ENCODE results near the gene ZBTB40.

Gene ZBTB40

DNA sequence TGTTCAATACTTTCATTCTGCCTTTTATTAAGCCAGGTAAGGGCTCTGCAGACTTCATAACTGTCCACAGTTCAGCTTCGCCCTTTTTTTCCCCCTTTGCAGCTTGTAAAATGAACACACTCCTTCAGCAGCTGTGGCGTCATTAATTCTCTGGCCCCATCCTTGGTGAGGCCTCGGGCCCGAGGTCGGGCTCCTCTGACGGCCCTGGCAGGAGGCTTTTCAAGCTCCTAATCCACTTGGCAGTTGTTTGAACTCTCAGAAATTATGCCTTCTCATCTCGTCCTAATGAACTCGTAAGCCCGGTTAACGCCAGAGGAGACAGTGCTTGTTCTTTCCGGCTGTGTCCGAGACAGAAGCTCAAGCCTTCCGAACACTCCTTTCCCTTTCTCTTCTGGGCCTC is 93.5 kb downstream of the ZBTB40 start:
- TF ChIP-seq, protein P1, sequence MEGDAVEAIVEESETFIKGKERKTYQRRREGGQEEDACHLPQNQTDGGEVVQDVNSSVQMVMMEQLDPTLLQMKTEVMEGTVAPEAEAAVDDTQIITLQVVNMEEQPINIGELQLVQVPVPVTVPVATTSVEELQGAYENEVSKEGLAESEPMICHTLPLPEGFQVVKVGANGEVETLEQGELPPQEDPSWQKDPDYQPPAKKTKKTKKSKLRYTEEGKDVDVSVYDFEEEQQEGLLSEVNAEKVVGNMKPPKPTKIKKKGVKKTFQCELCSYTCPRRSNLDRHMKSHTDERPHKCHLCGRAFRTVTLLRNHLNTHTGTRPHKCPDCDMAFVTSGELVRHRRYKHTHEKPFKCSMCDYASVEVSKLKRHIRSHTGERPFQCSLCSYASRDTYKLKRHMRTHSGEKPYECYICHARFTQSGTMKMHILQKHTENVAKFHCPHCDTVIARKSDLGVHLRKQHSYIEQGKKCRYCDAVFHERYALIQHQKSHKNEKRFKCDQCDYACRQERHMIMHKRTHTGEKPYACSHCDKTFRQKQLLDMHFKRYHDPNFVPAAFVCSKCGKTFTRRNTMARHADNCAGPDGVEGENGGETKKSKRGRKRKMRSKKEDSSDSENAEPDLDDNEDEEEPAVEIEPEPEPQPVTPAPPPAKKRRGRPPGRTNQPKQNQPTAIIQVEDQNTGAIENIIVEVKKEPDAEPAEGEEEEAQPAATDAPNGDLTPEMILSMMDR (IDR thresholded peaks at IDR 0.05; ENCODE audit: low read depth, low read length): no peak
- H3K4me3 ChIP-seq (ENCODE audit: low read depth, low read length): no peak overlapping the region

DNA sequence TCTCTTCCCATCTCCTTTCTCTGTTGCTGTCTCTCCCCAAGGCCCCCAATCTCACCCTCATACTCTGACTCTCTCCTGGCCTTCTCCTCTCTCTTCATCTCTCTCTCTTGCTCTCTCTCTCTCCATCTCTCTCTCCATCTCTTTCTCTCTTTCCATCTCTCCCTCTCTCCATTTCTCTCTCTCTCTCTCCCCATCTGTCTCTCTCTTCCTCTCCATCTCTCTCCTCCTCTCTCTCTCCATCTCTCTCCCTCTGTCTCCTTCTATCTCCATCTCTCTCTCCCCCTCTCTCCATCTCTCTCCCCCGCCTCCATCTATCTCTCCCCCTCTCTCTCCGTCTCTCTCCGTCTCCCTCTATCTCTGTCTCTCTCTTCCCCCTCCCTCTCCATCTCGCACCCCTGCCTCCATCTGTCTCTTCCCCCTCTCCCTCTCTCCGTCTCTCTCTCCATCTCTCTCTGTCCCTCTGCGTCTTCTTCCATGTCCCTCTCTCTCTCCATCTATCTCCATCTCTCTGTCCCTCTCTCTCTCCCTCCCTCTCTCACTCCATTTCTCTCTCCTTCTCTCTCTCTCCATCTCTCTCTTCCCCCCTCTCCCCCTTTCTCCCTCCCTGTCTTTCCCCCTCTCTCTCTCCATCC is 95.7 kb downstream of the ZBTB40 start:
- TF ChIP-seq, protein P1 (IDR thresholded peaks at IDR 0.05; ENCODE audit: low read depth, low read length): no peak

DNA sequence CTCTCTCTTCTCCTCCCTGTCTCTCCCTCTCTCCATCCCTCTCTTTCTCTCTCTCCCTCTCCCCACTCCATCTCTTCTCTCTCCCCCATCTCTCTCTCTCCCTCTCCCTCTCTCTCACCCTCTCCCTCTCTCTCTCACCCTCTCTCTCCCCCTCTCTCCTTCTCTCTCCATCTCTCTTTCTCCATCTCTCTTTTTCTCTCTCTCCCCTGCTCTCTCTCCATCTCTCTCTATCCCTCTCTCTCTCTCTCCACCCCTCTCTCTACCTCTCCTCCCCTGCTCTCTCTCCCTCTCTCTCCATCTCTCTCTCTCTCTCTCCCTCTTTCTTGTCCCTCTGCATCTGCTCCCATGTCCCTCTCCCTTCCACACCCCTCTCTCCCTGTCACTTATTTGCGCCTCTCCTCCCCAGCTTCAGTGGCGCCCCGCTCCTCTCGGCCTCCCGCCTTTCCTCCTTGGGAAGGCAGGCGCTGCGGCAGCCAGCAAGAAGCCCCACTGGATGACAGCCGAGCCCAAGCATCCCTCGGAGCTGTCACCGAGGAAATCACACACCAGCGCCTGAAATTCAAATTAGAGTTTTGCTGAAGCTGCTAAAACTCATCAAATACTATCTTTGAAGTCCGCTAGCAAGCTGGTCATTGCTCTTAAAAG is 96.3 kb downstream of the ZBTB40 start:
- TF ChIP-seq, protein P1 (IDR thresholded peaks at IDR 0.05; ENCODE audit: low read depth, low read length): no peak
- H3K4me3 ChIP-seq (ENCODE audit: low read depth, low read length): no peak overlapping the region

More for the DNA sequence above, 95.7 kb downstream of the ZBTB40 start:
- H3K4me3 ChIP-seq (ENCODE audit: low read depth, low read length): no peak overlapping the region

DNA sequence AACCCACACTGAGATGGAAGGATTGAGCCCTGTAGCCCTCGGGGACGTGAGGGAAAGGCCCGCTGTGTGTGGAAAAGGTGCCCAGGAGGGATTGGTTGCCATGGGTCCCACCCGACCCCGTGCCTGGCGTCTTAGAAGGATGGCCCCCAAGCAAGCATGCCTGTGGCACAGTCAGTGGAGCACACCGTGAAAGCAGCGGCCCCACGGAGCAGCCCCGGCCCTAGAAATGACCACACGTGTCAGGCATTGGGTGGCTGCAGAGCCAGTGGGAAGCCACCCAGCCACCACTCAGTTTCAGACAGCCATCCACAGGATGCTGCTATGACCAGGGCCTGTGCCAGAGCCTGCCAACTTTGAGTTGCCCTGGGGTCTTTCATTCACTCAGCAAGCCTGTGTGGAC is 98.4 kb downstream of the ZBTB40 start:
- no peak overlapping the region for H3K4me3 ChIP-seq (ENCODE audit: low read depth, low read length)
- TF ChIP-seq, protein P1 (IDR thresholded peaks at IDR 0.05; ENCODE audit: low read depth, low read length): no peak

DNA sequence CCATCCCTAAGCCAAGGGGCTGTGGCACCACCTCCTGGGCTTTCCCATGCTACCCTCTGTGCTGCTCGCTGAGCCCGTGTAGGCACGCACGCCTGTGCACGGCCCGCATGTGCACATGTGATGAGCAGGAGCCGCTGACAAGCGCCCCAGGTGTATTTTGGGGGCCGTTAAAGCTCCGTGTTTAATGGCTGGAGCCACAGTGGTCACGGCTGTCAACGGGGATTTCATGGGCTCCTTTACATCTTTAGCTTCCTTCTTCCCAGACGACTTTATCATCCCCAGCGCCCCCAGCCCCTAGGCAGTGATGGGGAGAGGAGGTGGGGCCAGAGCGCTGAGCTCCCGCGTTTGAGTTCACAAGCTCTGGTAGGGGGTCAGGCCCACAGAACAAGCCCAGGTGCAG is 99.9 kb downstream of the ZBTB40 start:
- TF ChIP-seq, protein P1 (IDR thresholded peaks at IDR 0.05; ENCODE audit: low read depth, low read length): no peak
- no peak overlapping the region for H3K4me3 ChIP-seq (ENCODE audit: low read depth, low read length)

DNA sequence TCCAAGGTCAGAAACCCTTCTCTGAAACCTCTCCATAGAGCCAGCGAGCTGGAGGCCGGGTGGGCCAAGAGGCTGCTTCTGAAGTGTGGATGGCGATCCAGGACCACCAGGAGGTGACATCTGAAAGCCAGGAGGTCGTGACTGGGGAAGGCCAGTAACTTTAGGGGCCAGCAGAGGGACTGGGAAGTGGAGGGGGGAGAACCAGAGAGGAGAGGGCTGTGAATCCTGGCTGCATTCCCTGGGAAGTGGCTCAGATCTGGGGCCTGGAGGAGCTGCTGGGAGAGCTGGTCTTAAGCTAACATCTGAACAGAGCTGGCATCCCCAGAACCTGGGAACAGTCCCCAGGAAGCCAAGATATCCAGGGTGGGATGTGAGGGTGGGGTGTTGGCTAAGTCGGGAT is 100.4 kb downstream of the ZBTB40 start:
- TF ChIP-seq, protein P1 (IDR thresholded peaks at IDR 0.05; ENCODE audit: low read depth, low read length): no peak
- H3K4me3 ChIP-seq (ENCODE audit: low read depth, low read length): no peak overlapping the region

DNA sequence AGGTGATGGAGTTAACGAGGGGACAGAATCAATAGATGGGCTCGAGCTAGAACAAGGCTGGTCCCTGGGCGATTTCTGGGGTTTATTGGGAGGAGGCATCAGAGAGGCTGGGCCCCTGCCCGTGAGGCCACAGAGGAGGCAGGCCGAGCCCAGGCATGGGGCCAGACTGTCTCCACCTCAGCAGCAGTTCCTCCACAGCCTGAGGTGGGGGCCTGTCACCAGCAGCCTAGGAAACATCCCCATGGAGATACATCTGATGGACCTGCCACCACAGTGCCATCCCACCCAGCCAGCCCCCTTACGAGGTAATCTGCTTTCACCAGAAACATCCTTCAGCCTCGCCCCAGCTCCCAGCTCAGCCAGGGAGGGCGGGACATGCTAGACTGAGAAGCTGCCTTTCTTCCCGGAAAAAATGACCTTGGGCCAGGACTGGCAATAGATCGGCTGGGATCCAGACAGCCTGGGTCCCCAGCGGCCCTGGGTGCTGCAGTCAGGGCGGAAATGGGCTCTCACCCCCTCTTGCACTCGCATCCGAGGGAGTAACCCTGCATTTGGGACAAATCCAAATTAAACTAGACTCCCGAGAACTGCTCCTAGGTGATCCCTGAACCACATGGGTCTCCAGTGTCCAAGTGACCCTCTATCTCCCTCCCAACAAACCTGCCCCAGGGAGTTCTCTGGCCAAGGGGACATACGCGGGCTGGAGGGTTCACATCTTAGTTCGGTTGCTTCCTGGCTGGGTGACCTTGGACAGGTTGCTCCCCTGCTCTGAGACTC is 101.6 kb downstream of the ZBTB40 start:
- TF ChIP-seq, protein P1 (IDR thresholded peaks at IDR 0.05; ENCODE audit: low read depth, low read length): no peak
- H3K4me3 ChIP-seq (ENCODE audit: low read depth, low read length): no peak overlapping the region
